GM06990 (cell line): Measurements from ENCODE around the gene PYCR2.

Source experiments
- DNase-seq: peaks from one replicate; pipeline ENCODE4 v3.0.0-alpha.2; 2011; ENCODE audit not compliant: insufficient read length; ENCODE audit errors: extremely low read depth
- H3K27me3 ChIP-seq: replicated peaks from 2 replicates; pipeline ENCODE4 v1.6.0; 2011; ENCODE audit warnings: low read length; ENCODE audit not compliant: control insufficient read depth, insufficient read depth
- H3K36me3 ChIP-seq: 2 replicates; pipeline ENCODE4 v1.5.1; 2011; ENCODE audit warnings: low read length; ENCODE audit not compliant: control insufficient read depth, insufficient read depth
- H3K4me3 ChIP-seq: replicated peaks from 2 replicates; pipeline ENCODE4 v1.5.1; 2011; ENCODE audit warnings: low read depth, mild to moderate bottlenecking, control low read depth, low read length
- TF ChIP-seq, protein P1 (sequence below): IDR thresholded peaks from 2 replicates; pipeline ENCODE4 v1.5.1; 2011; ENCODE audit warnings: low read length, control low read depth, mild to moderate bottlenecking, inconsistent platforms; ENCODE audit not compliant: insufficient read depth, poor library complexity, severe bottlenecking

The PYCR2 gene

GRCh38 chr1:225880636-225881035, 43.4 kb downstream of the PYCR2 start:
- H3K36me3 ChIP-seq, result peaks cover 1% of the 10 kb centered on the region
- no peaks in the 10 kb centered on the region for H3K27me3 ChIP-seq
- DNase-seq, result no peak
- TF ChIP-seq, protein P1, sequence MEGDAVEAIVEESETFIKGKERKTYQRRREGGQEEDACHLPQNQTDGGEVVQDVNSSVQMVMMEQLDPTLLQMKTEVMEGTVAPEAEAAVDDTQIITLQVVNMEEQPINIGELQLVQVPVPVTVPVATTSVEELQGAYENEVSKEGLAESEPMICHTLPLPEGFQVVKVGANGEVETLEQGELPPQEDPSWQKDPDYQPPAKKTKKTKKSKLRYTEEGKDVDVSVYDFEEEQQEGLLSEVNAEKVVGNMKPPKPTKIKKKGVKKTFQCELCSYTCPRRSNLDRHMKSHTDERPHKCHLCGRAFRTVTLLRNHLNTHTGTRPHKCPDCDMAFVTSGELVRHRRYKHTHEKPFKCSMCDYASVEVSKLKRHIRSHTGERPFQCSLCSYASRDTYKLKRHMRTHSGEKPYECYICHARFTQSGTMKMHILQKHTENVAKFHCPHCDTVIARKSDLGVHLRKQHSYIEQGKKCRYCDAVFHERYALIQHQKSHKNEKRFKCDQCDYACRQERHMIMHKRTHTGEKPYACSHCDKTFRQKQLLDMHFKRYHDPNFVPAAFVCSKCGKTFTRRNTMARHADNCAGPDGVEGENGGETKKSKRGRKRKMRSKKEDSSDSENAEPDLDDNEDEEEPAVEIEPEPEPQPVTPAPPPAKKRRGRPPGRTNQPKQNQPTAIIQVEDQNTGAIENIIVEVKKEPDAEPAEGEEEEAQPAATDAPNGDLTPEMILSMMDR, result no peak
- no peak overlapping the region for H3K4me3 ChIP-seq

- Histone ChIP-seq H3K36me3 (peaks cover 1% of the 10 kb centered on the region), H3K4me3 (no peak overlapping the region), H3K27me3 (no peaks in the 10 kb centered on the region)
- no peak for DNase-seq
- TF ChIP-seq, protein P1, result no peak
These were observed 43.8 kb downstream of the PYCR2 start for GRCh38 chr1:225880222-225880588.

DNA sequence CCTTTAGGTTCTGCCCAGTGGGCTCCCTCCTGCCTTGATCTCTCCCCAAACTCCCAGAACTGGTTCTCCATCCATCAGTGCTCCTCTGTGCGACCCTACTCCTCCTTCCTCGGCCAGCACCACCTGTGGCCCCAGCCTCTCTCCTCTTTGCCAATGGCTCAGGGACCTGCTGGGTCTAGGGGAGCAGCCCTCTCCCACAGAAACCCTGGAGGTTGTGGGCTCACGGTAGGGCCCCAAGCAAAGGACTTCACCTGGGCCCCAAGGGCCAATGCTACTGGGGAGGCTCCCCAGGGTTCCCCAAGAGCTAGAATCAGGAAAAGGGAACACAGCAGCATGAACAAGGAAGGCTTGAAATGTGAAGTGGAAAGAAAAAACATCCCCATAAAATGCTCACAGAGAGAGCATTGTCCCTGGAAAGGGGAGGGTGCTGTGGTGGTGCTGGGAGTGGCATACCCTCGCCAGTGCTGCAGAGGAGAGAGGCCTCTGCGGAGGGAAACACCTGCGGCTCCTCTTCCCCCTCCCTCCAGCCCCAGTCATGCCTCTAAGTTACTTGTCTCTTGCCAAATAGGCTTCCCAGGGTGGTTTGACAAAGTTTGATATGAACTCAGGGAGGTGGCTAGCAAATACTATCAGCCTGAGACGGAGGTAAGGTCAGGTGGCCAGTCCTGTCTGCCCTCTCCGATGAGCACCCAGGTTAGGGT, 44.4 kb downstream of the PYCR2 start:
- no peak for DNase-seq
- Histone ChIP-seq H3K27me3 (no peaks in the 10 kb centered on the region), H3K4me3 (no peak overlapping the region), H3K36me3 (peaks cover 1% of the 10 kb centered on the region)
- TF ChIP-seq, protein P1, result no peak

DNA sequence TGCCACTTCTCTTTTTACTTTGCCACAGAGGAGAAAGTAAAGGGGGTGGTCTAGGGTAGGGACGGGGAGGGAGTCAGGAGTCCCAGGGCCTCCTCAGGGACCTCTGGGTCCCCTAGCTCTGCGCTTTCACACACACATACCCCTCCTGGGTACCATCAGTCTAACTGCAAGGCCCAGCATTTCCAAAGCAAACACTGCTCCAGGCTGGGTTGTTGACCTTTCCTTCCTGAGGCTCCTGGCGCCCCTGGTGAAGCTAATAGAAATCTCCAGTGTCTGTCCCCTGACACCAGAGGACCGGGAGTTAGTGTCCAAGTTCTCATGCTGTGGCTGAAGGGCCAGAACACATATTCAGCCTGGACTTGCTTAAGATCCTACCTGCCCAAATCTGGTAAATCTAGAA, 45.8 kb downstream of the PYCR2 start:
- no peak for DNase-seq
- Histone ChIP-seq H3K4me3 (no peak overlapping the region), H3K27me3 (no peaks in the 10 kb centered on the region), H3K36me3 (peaks cover 2% of the 10 kb centered on the region)
- TF ChIP-seq, protein P1, result no peak

DNA sequence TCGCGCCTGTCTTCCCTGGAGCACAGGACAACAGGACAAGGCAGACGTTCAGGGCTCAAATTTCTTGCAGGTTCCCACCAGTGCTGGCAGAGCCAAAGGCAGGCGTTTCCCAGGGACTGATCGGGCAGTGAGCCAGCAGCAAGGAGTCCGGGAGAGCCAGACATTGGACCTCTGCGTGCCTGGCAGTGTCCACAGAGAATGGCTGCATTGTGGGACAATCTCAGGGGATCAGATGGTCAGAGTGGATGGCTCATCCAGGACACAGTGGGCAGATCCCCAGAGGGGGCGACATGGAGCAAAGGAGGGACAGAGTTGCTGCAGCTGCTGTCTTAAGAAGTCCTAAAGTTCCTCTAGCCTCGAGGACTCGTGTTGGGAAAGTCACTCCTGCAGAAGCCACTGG, 46.5 kb downstream of the PYCR2 start:
- no peaks in the 10 kb centered on the region for H3K27me3 ChIP-seq
- peaks cover 4% of the 10 kb centered on the region for H3K36me3 ChIP-seq
- no peak overlapping the region for H3K4me3 ChIP-seq
- no peak for DNase-seq
- TF ChIP-seq, protein P1, result peak; percentile 61
